ENCODE results near the gene CEP85.
"Not testable (repeated sequence)": the region's sequence is repeated elsewhere in the genome, so short reads cannot be mapped to it uniquely, and the experiment has no call there.

DNA sequence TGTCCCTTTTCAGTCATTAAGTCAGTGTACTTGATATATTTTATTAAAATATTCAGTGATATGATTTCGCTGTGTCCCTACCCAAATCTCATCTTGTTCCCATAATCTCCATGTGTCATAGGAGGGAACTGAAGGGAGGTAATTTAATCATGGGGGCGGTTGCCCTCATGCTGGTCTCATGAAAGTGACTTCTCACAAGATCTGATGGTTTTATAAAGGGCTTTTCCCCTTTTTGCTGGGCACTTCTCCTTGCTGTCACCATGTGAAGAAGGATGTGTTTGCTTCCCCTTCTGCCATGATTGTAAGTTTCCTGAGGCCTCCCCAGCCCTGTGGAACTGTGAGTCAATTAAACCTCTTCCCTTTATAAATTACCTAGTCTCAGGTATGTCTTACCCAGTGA lies 3.3 kb upstream of the CEP85 start:
- TF ChIP-seq, protein P1, sequence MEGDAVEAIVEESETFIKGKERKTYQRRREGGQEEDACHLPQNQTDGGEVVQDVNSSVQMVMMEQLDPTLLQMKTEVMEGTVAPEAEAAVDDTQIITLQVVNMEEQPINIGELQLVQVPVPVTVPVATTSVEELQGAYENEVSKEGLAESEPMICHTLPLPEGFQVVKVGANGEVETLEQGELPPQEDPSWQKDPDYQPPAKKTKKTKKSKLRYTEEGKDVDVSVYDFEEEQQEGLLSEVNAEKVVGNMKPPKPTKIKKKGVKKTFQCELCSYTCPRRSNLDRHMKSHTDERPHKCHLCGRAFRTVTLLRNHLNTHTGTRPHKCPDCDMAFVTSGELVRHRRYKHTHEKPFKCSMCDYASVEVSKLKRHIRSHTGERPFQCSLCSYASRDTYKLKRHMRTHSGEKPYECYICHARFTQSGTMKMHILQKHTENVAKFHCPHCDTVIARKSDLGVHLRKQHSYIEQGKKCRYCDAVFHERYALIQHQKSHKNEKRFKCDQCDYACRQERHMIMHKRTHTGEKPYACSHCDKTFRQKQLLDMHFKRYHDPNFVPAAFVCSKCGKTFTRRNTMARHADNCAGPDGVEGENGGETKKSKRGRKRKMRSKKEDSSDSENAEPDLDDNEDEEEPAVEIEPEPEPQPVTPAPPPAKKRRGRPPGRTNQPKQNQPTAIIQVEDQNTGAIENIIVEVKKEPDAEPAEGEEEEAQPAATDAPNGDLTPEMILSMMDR (IDR thresholded peaks at IDR 0.05 in 4 of 5, conservative IDR thresholded peaks at IDR 0.05 in 1 of 5) = not testable (repeated sequence)
- TF ChIP-seq POLR2A (IDR thresholded peaks at IDR 0.05) = not testable (repeated sequence)
